ENCODE measurements around the gene SLC35F3.

The SLC35F3 gene

GRCh38 chr1:233909195-233909594 is 4.7 kb downstream of the SLC35F3 start:
- H3K4me3 ChIP-seq (ENCODE audit: low read depth, low read length), result no peak overlapping the region
- TF ChIP-seq CTCF (IDR thresholded peaks at IDR 0.05; ENCODE audit: insufficient read depth, low read depth, low read length, missing control alignments), result no peak
- no peak for DNase-seq (ENCODE audit: low read depth)

DNA sequence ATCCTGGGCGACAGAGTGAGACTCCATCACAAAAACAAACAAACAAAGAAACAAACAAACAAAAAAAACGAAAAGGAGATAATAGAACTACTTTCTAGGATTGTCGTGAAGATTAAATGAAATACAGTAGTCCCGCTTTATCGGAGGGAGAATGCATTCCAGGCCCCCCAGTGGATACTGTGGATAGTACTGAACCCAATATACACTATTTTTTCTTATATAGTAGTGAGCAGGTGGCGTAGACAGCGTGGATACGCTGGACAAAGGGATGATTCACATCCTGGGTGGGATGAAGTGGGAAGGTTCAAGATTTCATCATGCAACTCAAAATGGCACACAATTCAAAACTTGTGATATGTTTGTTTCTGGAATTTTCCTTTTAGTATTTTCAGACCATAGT is 8.0 kb downstream of the SLC35F3 start:
- TF ChIP-seq CTCF (IDR thresholded peaks at IDR 0.05; ENCODE audit: insufficient read depth, low read depth, low read length, missing control alignments), result no peak
- no peak for DNase-seq (ENCODE audit: low read depth)
- H3K4me3 ChIP-seq (ENCODE audit: low read depth, low read length), result no peak overlapping the region

DNA sequence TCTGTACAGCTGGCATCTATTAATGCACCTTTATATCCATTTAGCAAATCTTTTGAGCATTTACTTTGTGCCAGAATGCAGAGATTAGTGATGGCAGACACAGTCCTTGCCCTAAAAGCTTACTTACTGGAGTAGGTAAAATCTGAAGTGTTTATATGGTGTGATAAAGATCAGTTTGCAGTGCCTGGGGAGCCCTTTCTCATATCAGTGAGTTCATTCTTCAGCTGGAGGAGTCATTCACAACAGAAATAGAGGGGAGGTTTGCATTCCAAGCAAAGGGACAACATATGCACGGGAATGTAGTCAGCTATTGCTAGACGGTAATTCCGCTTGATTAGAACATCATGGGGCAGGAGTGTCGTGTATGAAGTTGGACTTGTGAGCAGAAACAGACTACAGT is 8.4 kb downstream of the SLC35F3 start:
- no peak for DNase-seq (ENCODE audit: low read depth)
- no peak for TF ChIP-seq CTCF (IDR thresholded peaks at IDR 0.05; ENCODE audit: insufficient read depth, low read depth, low read length, missing control alignments)
- no peak overlapping the region for H3K4me3 ChIP-seq (ENCODE audit: low read depth, low read length)

DNA sequence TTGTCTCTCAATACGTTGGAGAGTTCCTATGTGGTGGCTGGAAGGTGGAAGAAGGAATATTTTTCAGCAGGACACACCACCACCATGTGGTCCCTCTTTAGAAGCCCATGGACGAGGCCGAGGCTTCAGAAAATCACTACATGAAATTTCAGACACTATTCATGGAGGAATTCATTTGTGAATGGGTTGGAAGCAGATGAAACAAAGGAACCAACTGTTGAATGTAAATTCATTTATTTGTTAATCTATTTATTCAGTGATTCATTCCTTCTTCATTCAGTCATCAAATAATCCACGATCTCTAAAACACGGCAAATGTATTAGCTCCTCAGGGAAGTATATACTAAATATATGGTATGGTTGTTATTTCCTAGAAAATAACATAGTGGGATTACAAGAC is 12.2 kb downstream of the SLC35F3 start:
- no peak overlapping the region for H3K4me3 ChIP-seq (ENCODE audit: low read depth, low read length)
- TF ChIP-seq CTCF (IDR thresholded peaks at IDR 0.05; ENCODE audit: insufficient read depth, low read depth, low read length, missing control alignments), result no peak
- no peak for DNase-seq (ENCODE audit: low read depth)

DNA sequence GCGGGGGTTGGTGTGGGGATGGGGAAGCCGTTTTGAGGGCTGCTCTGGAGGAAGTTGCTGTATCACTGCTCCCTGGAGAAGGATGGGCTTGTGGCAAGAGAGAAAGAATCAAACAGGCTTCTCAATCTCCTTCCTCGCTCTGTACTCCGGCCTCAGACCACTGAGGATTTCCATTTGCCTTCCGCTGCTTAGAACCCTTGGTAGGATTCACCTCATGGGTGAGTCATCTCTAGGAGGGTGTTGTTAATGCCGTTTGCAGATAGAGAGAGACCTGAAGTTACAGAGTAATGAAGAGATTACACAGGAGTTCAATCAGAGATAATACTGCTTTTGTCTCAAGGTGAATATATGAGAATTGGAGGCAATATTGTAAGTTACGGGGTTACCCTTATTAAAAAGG is 15.3 kb downstream of the SLC35F3 start:
- no peak overlapping the region for H3K4me3 ChIP-seq (ENCODE audit: low read depth, low read length)
- no peak for DNase-seq (ENCODE audit: low read depth)
- TF ChIP-seq CTCF (IDR thresholded peaks at IDR 0.05; ENCODE audit: insufficient read depth, low read depth, low read length, missing control alignments), result no peak

DNA sequence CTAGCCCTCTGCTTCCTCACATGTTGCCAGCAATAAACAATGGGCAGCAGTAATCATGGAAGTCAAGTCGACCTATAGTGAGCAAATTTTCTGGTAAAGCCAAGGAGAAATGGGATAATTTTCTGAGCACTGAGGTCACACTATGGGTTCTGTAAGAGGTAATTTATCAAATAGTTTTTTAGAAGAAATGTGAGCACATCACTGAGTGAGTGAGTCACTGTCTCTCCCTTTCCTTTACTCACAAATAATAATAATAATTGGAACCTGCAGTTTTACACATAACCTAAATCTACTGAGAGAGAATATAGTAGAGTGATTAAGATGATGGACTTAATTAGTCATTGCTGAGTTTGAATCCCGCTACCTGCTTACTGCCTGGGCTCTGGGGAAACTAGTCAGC is 23.6 kb downstream of the SLC35F3 start:
- DNase-seq (ENCODE audit: low read depth), result no peak
- H3K4me3 ChIP-seq (ENCODE audit: low read depth, low read length), result no peak overlapping the region
- TF ChIP-seq CTCF (IDR thresholded peaks at IDR 0.05; ENCODE audit: insufficient read depth, low read depth, low read length, missing control alignments), result no peak

DNA sequence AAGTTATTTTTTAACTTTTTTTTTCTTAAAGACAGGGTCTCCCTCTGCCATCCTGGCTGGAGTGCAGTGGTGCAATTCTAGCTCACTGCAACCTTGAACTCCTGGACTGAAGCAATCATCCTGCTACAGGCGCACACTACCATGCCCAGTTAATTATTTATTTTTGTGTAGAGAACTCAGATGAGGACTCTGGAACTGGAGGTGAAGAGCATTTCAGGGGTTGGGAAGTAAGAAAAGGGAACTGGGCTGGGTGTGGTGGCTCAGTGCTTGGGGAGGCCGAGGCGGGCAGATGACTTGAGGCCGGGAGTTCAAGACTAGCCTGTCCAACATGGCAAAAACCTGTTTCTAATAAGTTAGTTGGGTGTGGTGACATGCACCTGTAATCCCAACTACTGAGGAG is 28.9 kb downstream of the SLC35F3 start:
- DNase-seq (ENCODE audit: low read depth), result no peak
- TF ChIP-seq CTCF (IDR thresholded peaks at IDR 0.05; ENCODE audit: insufficient read depth, low read depth, low read length, missing control alignments), result no peak
- H3K4me3 ChIP-seq (ENCODE audit: low read depth, low read length), result no peak overlapping the region

Data from GM12865 (cell line).